ENCODE measurements around the gene NAGLU. TPM values are rescaled to one million over a fixed set of nuclear protein-coding genes. Genes with fewer than 3 reads are reported as not detected.

The NAGLU gene
- total RNA-seq (ENCODE audit: low replicate concordance): 6.2 and 24.7 TPM in 2 replicates

DNA sequence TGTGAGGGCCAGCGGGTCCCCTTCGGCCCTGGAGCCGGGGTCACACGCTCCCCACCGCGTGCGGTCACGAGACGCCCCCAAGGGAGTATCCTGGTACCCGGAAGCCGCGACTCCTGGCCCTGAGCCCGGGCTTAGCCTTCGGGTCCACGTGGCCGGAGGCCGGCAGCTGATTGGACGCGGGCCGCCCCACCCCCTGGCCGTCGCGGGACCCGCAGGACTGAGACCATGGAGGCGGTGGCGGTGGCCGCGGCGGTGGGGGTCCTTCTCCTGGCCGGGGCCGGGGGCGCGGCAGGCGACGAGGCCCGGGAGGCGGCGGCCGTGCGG, at the start of gene NAGLU:
Gene NAGLU (plus strand): TSS at position 194 of the 324 bp plus-strand sequence. CDS start 32 bp downstream, at position 226.
- Histone ChIP-seq H3K4me2 (peak within 1 kb of the TSS; percentile 78), H3K36me3 (no peaks in the 10 kb centered on the region), H3K9ac (no peak within 1 kb of the TSS), H3F3A (ENCODE audit: low read depth) (peaks cover 6% of the 10 kb centered on the region), H4K20me1 (ENCODE audit: low read depth) (no peaks in the 10 kb centered on the region), H2AFZ (replicated peaks) (peak within 1 kb of the TSS; percentile 31), H3K4me1 (peaks cover 10% of the 10 kb centered on the region), H3K9me3 (ENCODE audit: low read depth) (no peaks in the 10 kb centered on the region), H3K27me3 (peaks cover 31% of the 10 kb centered on the region), H3K4me3 (peak within 1 kb of the TSS; percentile 52), H3K79me2 (ENCODE audit: low read depth) (peaks cover 5% of the 10 kb centered on the region), H3K27ac (no peak within 1 kb of the TSS)
- TF ChIP-seq EZH2phosphoT487 (IDR thresholded peaks at IDR 0.05): no peak
- TF ChIP-seq, protein P1, sequence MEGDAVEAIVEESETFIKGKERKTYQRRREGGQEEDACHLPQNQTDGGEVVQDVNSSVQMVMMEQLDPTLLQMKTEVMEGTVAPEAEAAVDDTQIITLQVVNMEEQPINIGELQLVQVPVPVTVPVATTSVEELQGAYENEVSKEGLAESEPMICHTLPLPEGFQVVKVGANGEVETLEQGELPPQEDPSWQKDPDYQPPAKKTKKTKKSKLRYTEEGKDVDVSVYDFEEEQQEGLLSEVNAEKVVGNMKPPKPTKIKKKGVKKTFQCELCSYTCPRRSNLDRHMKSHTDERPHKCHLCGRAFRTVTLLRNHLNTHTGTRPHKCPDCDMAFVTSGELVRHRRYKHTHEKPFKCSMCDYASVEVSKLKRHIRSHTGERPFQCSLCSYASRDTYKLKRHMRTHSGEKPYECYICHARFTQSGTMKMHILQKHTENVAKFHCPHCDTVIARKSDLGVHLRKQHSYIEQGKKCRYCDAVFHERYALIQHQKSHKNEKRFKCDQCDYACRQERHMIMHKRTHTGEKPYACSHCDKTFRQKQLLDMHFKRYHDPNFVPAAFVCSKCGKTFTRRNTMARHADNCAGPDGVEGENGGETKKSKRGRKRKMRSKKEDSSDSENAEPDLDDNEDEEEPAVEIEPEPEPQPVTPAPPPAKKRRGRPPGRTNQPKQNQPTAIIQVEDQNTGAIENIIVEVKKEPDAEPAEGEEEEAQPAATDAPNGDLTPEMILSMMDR (IDR thresholded peaks at IDR 0.05): no peak
- no peak for TF ChIP-seq EZH2 (IDR thresholded peaks at IDR 0.05)
- peak within 1 kb of the TSS; percentile 90 for H3K4me3 Mint-ChIP-seq
- peaks cover 22% of the 10 kb centered on the region for H3K4me1 Mint-ChIP-seq
- peaks cover 3% of the 10 kb centered on the region for H3K27me3 Mint-ChIP-seq (ENCODE audit: insufficient read depth, low read depth)
- H3K36me3 Mint-ChIP-seq: peaks cover 2% of the 10 kb centered on the region
- no peaks in the 10 kb centered on the region for H3K9me3 Mint-ChIP-seq
- peak; percentile 88 for DNase-seq (ENCODE audit: low spot score)
- no peak within 1 kb of the TSS for H3K27ac Mint-ChIP-seq

- Mint-ChIP-seq H3K4me1 (no peaks in the 10 kb centered on the region), H3K9me3 (no peaks in the 10 kb centered on the region), H3K27ac (no peak overlapping the region), H3K36me3 (peaks cover 22% of the 10 kb centered on the region), H3K4me3 (no peak overlapping the region), H3K27me3 (ENCODE audit: insufficient read depth, low read depth) (no peaks in the 10 kb centered on the region)
- Histone ChIP-seq H2AFZ (replicated peaks) (no peak overlapping the region), H3K4me2 (no peak overlapping the region), H3K36me3 (no peaks in the 10 kb centered on the region), H3K79me2 (ENCODE audit: low read depth) (no peaks in the 10 kb centered on the region), H3K27me3 (no peaks in the 10 kb centered on the region), H3K27ac (no peak overlapping the region), H3K4me3 (no peak overlapping the region), H3K9me3 (ENCODE audit: low read depth) (no peaks in the 10 kb centered on the region), H4K20me1 (ENCODE audit: low read depth) (no peaks in the 10 kb centered on the region), H3F3A (ENCODE audit: low read depth) (no peaks in the 10 kb centered on the region), H3K9ac (no peak overlapping the region), H3K4me1 (no peaks in the 10 kb centered on the region)
- no peak for TF ChIP-seq EZH2 (IDR thresholded peaks at IDR 0.05)
- no peak for TF ChIP-seq EZH2phosphoT487 (IDR thresholded peaks at IDR 0.05)
- TF ChIP-seq, protein P1 (IDR thresholded peaks at IDR 0.05): no peak
- DNase-seq (ENCODE audit: low spot score): no peak
Measured at GRCh38 chr17:42488032-42488431, 48.0 kb upstream of the NAGLU start.

- H3F3A ChIP-seq (ENCODE audit: low read depth): no peaks in the 10 kb centered on the region
- no peak overlapping the region for H3K4me3 ChIP-seq
- H3K27me3 ChIP-seq: no peaks in the 10 kb centered on the region
- no peaks in the 10 kb centered on the region for H4K20me1 ChIP-seq (ENCODE audit: low read depth)
- H3K27me3 Mint-ChIP-seq (ENCODE audit: insufficient read depth, low read depth): peaks cover 2% of the 10 kb centered on the region
- H3K4me1 ChIP-seq: no peaks in the 10 kb centered on the region
- peaks cover 29% of the 10 kb centered on the region for H3K36me3 Mint-ChIP-seq
- H3K9me3 Mint-ChIP-seq: no peaks in the 10 kb centered on the region
- DNase-seq (ENCODE audit: low spot score): no peak
- peaks cover 3% of the 10 kb centered on the region for H3K36me3 ChIP-seq
- no peak overlapping the region for H3K4me2 ChIP-seq
- no peak overlapping the region for H3K27ac ChIP-seq
- no peak overlapping the region for H3K27ac Mint-ChIP-seq
- TF ChIP-seq, protein P1 (IDR thresholded peaks at IDR 0.05): no peak
- TF ChIP-seq EZH2phosphoT487 (IDR thresholded peaks at IDR 0.05): no peak
- no peak for TF ChIP-seq EZH2 (IDR thresholded peaks at IDR 0.05)
- no peak overlapping the region for H3K4me3 Mint-ChIP-seq
- H3K79me2 ChIP-seq (ENCODE audit: low read depth): no peaks in the 10 kb centered on the region
- no peaks in the 10 kb centered on the region for H3K9me3 ChIP-seq (ENCODE audit: low read depth)
- H2AFZ ChIP-seq (replicated peaks): no peak overlapping the region
- no peak overlapping the region for H3K9ac ChIP-seq
- H3K4me1 Mint-ChIP-seq: no peaks in the 10 kb centered on the region
Measured at GRCh38 chr17:42493319-42493718, 42.7 kb upstream of the NAGLU start.
